Glomerular visceral epithelial cell (primary cell): ENCODE measurements around the gene MST1R.
"Not testable (repeated sequence)": the region's sequence is repeated elsewhere in the genome, so short reads cannot be mapped to it uniquely, and the experiment has no call there.

ENCODE experiments used
- DNase-seq: peaks from one replicate; pipeline ENCODE4 v3.0.0-alpha.2; 2016; ENCODE audit errors: extremely low spot score

MST1R gene

DNA sequence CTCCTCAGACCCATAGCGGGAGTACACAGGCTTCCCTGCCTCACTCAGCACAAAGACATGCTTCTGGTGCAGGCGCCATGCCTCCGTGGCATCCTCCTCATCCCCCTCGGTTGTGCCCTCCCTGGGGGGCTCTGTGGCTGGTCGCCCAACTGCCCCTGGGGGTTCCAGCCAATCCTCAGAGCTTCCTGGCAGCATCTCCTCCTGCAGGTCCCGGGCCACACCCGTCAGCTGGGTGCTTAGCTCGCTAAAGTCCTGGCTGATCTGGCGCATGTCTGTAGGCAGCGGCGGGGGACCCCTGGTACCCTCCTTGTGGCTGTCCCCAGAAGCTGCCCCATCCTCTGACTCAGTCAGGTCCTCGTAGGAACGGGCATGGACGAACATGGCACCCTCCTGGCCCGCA lies 7.9 kb upstream of the MST1R start:
- DNase-seq = no peak

DNA sequence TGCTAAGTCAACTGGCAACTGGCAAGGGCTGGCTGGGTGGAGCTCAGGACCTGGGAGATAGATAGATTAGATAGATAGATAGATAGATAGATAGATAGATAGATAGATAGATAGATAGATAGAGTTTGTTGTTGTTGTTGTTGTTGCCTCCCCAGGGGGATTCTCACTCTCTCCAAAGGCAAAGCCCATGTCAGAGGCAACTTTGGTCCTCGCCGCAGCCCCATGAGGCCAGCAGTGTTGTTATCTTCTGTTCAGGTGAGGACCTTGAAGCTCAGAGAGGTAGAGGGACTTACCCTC lies 7.4 kb upstream of the MST1R start:
- DNase-seq = no peak

DNA sequence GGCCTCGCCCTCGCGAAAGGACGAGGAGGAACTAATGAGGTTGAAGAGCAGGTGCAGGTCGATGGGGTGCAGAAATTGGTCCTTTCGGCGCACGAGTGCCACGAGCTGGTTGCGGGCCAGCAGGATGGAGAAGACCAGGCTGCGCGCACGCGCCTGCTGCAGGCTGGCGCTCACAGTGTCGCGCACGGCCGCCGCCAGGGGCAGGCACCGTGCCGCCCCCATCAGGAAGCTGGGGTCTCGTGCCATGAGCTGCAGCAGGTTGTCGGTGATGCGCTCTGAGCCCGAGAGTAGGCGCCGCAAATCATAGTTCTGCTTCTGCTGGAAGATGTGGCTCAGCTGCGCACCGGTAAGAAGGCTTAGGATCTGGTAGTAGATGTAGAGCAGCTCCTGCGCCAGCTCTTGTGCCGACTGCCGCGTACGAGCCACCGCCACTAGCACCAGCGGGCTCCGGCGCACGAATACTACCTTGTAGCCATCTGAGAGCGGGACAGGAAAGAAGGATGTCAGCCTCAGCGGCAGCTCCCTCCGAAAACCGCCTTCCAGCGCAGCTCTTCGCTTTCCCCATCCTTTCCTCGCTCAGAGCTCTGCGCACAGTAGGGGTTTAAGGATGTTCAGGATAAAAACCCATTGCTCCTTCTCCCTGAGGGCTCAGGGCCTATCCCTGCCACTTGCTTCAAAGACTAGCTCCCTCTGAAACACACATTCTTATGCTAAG lies 6.9 kb upstream of the MST1R start:
- DNase-seq = no peak

DNA sequence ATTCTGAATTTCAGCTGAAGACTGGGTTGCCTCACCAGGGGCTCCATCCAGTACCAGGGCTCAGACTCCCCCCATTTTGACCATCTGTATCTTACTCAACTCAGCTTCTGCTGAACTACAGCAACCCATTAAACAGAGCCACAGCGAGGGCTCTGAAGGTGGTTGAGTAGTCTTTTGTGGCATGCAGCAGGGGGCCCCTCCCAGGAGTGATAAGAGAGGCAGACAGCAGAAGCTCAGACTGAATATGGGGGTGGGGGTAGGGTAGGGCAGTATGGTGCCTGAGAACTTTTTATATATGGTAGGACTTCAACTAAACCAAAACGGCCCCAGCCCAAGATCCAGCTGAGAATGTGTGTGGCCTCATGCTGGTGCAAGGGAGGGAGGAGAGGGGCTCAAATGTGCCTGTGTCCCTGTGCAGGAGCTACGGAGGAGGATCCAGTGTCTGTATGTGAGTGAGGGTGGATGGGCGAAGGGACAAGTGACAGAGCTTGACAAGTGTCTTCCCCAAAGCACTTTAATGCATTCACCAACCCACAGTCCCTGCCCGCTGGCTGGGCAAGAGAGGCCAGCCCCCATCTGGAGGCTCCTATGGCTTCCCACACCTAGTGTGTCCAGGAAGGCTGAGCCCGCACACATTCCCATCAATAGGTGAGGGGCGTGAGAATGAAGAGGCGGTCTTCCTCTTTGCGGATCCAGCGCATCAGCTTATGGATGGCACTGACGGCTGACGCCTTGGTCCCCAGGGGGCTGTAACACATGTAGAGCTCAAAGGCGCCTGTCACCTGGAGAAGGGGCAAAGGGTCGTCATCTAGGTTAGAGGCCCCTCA lies 4.9 kb upstream of the MST1R start:
- no peak for DNase-seq

DNA sequence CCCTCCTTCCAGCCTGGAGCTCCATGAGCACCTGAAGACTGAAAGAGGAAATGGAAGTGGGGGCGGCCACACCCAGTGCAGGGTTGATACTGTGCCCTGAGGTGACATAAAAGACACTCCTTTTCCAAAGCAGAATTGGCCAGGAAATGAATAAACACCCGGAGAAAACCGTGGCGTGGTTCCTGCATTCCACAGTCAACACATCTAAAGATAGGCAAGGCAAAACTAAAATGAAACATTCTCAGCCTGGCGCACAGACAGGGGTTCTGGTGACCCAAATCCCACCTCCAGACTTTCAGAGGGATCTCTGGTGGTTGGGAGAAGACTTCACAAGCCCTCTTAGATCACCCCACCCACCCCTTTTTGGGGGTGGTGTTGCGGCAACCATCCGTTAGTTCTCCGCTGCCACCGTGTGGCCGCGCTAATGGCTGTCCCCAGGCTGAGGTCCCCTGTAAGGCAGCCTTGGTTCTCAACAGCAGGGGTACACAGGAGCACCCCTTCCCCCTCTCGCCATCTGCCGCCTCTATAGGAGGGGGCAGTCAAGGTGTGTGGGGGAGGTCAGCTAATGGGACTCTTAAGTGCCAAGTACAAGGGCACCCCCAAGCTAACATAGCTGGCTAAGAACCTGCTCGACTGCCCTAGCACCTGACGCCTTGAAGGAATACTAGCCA lies 2.5 kb upstream of the MST1R start:
- DNase-seq = peak; percentile 21

DNA sequence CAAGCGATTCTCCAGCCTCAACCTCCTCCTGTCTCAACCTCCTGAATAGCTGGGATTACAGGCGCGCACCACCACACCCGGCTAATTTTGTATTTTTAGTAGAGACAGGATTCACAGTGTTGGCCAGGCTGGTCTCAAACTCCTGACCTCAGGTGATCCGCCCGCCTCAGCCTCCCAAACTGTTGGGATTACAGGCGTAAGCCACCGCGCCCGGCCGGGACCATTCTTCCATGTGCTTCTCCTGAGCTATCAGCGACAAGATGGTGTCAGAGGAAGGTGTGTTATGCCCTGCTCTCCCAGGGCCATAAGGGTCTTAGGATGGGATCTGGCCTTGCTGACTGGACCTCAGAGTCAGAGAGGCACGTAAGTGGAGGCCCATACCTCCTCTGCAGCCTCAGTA lies 775 bp upstream of the MST1R start:
- not testable (repeated sequence) for DNase-seq

DNA sequence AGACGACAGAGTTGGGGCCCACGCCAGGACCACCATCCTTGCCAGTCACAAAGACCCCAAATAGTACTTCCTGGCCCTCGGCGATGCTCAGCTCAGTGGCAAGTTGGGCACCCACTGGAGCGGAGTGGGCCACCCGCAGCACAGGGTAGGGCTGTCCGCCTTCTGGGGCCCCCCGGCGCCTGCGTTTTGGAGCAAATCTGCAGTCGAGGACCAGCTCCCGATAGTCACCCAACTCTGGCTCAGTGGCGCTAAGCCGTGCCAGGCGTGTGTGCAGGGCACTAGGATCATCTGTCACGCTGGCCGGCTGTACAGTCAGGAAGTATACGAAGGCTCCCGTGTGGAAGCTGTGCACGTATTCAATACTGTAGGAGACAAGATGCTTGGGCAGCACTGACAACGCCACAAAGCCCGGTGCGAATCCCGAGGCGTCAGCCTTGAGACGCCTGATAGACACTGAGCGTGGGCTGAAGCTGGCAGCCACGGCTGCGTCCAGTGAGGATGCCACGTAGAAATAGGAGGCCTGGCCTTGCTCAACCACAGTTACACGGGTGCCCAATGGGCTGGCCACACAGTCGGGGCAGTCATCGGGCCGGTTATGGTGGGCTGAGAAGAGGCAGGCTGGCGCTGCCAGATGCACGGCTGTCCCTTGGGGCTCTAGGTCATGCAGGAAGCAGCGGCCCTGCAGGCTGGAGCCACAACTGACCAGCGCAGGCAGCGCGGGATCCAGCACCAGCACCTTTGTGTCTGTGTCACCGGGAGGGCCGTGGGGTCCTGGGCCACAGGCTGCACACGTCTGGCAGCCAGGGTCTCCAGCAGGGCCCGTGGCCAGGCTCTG lies 945 bp downstream of the MST1R start:
- DNase-seq = no peak

DNA sequence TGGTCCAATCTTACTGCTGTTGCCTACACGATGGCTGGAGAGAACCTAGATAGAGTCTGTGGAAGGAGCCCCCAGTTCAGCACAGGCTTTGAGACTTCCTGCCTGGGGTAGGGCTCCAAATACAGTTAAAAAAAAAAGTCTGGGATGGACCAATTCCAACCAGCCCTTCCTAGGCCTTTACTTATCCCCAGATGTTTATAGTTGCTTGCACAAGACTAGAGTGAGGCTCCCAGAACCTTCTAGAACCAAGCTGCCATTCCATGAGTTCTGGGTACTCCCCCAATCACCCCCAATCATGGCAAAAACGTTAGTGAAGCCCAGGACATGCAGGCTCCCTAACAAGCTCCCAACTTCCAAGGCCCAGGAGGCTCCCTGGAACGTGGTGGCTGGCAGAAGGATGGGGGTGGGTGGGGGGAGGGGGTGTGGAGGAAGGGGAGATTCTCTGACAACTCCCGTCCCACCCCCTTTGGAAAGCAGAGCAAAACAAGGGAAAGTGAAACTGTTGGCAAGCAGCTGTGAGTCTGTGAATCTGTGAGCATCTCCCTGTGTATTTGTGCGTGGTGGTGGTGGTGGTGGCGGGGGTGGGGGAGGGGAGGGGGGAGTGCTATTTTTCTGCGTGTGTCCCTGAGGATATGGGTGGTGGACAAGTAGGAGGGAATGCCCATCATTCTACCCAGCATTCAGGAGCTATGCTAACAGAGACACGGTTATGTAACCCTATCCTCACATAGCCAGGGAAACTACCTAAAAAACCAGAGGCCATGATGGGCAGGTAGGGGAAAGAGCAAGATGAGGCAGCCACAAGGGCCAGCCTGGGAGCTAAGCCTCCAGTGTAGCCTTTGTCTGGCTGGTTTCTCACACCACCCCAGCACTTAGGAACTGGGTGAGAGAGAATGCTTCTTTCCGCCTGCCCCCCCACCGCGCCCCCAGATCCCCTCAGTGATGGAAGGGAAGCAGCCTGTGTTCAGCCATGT lies 2.0 kb downstream of the MST1R start:
- DNase-seq = no peak

DNA sequence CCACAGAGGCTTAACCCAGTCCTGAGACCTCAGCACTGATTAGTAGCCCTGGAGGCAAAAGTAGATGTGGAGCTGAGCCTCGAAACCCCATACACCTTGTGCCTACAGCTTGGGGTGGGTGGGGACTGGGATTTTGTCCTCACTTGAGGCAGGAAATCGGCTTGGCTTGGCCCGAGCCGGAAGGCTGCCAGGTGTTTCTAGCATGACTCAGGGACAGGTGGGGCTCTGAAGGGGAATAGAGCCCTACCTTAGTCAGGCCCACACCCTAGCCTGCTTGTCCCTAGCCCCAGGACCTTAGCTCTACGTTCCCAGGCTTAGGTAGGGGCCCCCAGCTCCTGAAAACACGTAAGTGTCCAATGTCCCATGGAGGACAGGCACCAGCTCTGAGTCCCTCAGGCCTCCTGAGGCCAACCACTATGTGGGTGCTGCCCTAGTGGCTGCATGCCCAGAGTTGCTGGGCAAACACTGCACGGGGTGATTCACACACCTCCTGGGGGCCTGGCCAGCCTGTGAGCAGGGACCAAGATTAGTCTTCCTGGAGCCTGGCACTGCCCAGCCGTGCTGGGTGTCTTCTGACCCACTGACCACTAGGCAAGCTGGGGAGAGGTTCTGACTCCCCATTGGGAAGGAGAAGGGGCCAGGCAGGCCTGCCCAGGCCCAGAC lies 3.1 kb downstream of the MST1R start:
- DNase-seq = peak; percentile 88

DNA sequence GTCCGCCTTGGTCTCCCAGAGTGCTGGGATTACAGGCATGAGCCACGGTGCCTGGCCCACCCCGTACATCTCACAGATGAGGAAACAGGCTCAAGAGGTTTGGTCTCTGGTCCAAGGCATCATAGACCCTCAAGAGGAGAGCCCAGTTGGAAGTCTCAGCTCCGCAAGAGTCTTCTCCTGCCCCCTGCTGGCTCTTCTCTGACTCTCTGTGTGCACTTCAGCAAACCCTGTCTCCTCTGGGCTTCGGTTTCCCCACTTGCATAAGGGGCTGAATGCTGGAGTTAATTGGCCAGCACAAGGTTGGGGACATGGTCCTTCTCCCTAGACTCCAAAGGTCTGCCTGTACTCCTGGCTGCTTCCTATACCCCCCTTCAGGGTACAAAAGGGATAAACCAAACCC lies 3.9 kb downstream of the MST1R start:
- no peak for DNase-seq

DNA sequence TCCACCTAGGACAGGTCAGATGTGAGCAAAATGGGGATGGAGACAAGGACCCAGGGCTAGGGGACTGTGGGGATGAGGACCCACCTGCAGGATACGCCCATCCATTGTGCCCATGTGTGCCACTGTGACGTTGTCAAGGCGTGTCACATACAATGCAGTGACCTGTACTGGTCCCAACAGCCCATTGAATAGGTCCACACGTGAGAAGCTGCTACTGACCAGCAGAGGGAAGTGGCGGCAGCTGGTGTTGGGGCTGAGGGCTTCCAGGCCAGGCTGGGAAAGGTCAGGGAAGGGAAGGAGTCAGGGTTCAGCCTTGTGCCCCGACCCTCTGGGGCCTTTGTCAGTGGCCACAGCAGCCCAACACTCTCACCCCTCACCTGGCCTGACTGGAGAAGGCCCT lies 4.7 kb downstream of the MST1R start:
- DNase-seq = no peak

DNA sequence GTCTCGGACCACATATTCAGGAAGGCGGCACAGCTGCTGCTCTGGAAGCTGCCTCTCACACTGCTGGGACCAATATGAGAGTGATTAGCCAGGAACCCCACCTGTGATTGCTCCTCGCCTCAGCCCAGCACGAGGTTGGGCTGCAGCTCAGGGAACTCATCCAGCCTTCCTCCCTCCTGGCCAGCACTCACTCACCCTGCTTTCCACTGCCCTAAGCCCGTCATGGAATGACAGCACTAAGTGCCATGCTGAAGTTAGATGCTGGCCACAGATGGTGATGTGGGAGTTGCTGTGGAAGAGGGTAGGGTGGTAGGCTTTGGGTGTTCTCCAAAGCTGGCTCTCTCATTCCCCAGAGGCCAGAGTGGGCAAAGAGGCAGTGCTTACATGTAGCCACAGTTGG lies 7.3 kb downstream of the MST1R start:
- DNase-seq = no peak

DNA sequence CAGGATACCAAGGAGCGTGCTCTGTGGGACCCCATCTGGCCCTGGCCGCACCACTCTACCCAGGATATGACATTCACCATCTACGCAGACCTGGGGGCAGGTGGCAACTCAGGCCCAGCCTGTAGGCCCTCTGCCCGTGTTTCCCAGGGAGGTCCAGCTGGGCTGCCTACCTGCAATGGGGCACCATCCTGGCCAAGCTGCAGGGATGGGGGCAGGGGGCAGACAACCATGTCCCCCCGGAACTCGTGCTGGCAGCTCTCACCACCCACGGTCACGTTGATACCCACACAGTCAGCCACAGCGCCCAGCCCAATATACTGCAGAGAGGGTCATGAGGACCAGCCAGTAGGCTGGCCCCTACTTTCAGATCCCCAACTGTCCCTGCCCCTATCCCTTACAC lies 7.9 kb downstream of the MST1R start:
- no peak for DNase-seq

DNA sequence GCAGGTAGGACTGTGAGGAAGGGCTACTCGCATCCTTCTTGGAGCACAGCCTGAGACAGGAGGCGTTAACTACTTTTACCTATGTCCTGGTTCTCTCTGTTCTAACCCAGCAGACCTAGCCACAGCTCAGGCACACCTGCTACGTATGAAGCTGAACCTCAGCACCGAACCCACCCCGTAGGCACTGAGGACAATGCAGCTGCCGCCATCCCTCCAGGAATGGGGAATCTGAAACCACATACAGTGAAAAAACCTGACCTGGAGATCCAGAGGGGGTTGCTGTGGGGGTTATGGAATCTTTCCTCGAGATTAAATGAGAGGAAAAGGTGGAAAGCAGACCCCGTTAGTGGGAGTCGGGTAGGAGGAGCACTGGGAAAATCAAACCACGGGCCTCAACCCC lies 14.4 kb downstream of the MST1R start:
- DNase-seq = no peak

DNA sequence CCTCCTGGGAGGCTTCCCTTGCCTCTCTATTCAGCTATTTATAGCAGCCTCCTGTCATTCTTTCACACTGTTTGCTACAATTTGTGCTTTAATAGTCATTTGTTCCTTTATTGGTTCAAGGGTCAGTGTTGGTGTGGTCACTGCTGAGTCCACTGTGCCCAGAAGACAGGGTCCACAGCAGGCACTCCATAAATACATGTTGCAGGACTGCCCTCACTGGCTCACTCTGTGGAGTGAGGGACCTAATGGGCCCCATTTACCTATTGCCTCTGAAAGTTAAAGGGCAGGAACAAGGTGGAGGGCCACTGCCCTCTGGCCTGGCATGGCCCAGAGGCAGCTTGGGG lies 16.8 kb downstream of the MST1R start:
- no peak for DNase-seq

DNA sequence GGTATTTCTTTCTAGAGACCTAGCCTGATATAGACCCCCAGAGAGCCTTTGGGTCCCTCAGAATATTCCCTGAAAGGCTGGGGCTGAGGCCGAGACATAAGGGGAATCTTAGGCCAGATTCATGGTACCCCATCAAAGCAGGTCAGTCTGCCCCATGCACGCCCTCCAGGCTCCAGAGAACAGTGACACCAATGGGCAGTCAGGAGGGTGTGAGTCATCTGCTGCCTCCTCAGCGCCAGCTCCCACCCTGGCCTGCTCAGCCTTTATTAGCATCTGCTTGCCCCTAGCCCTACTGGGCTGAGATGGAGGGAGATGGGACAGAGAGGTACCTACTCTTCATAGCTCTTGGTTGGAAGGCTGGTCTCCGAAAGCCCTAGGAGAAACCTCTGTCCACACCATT lies 19.7 kb downstream of the MST1R start:
- DNase-seq = no peak

DNA sequence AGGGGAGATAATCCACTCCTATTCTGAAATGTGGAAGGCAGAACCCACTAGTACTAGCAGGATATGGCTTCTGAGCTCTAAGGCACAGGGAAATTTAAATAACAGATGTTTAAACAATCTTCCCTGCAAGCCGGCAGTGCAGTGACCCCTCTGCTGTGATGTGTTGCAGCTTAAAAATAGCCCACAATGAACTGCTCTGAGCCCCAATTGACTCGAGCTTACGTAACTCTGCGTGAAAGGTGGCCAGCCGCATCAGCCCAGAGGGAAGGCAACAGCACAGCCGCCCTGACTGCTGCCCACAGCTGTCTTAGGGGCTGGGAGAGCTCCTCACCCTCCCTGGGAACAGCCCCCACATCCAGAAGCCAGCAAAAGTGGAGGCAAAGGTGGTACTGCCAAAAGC lies 21.5 kb downstream of the MST1R start:
- no peak for DNase-seq

DNA sequence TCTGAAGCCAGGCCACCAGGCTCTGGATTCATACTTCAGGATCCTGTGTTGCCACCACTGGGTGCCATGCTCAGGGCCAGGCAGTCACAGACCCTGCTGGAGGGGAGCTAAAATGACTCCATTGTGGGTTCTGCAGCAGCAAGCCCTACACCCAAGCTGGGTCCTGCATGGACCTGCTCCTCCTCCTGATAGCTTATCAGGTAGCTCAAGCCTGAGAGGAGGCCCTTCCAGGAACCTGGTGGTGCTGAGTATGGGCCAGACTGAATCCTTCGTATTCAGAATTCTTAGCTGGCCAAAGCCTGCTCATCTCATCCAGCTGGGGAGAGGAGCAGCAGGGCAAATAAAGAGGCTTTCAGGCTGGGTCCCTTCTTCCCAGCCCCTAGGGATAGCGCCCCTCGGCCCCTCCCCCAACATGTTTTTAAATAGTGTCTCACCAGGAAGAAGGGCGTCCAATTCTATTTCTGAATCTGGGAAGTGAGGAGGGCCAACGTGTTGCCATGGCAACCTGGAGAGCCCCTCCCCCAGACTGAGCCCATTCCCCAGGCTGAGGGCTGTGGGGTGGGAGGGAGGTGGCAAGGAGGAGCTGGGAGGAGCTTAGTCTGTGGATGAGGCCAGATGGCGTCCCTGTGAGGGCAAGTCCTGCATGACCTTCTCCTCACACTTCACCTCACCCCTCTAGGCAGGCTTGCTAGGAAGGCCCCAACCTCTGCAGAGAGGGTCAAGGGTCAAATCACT lies 22.9 kb downstream of the MST1R start:
- DNase-seq = no peak

DNA sequence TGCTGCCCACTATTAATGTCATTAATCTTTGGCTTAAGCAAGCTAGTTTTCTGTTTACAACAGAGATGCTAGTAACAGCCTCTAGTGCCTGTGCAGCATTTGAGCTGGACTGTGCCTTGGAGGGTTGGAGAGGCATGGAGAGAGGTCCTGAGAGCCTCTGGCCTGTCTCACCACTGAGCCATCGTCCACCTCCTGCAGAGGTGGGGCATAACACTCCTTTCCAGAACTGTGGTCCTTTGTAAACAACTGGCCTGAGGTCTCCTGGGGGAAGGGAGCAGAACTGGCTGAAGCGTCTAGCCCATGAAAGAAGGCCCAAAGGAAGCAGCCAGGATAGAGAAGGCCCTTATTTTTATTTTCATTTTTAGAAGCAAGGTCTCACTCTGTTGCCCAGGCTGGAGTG lies 24.0 kb downstream of the MST1R start:
- no peak for DNase-seq

DNA sequence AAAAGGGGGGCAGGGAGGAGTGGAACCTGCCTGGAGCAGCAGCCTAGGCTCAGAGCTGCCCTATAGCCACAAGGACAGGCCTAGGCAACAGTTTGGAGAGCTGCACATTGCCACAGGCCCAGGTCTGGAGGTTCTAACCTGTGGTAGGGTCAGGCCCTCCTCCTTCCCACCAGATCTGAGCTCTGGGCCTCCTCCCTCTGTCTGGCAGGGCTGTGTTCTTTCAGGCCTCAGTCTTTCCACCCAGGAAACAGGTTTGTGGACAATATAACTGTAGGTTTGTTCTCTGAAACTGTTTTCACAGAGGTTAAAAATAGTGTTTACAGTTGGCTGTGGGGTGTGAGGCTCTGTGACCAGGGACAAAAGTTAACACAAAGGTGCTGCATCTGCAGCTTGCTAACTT lies 25.0 kb downstream of the MST1R start:
- no peak for DNase-seq
